WI38 (cell line): ENCODE results near the gene CREB3L4.

Source experiments
- H3K4me3 ChIP-seq: 2 replicates; pipeline ENCODE4 v1.5.1; 2011; ENCODE audit warnings: low read depth, mild to moderate bottlenecking, control low read depth, low read length
- CTCF ChIP-seq: IDR thresholded peaks from 2 replicates; pipeline ENCODE4 v1.5.1; 2012; ENCODE audit warnings: low read depth, mild to moderate bottlenecking, control low read depth, low read length

CREB3L4 gene

GRCh38 chr1:153968972-153969371 lies 1.3 kb downstream of the CREB3L4 start:
- TF ChIP-seq CTCF = no peak
- no peak overlapping the region for H3K4me3 ChIP-seq

GRCh38 chr1:153970346-153970745 lies 2.6 kb downstream of the CREB3L4 start:
- TF ChIP-seq CTCF = no peak
- H3K4me3 ChIP-seq = no peak overlapping the region

GRCh38 chr1:153973071-153973470 lies 5.4 kb downstream of the CREB3L4 start:
- H3K4me3 ChIP-seq = no peak overlapping the region
- TF ChIP-seq CTCF = no peak

GRCh38 chr1:153973525-153973924 lies 5.8 kb downstream of the CREB3L4 start:
- no peak for TF ChIP-seq CTCF
- no peak overlapping the region for H3K4me3 ChIP-seq

GRCh38 chr1:153976819-153977249 lies 9.1 kb downstream of the CREB3L4 start:
- TF ChIP-seq CTCF = no peak

GRCh38 chr1:153977250-153978240 lies 9.8 kb downstream of the CREB3L4 start, which contains the start of gene JTB:
Gene JTB, minus strand, starts transcription at chr1:153977674. Its CDS starts 422 bp downstream, at chr1:153977252.
- TF ChIP-seq CTCF = no peak
- H3K4me3 ChIP-seq = peak within 1 kb of the TSS; percentile 97

More at GRCh38 chr1:153976819-153977249, 9.1 kb downstream of the CREB3L4 start:
- peak overlapping the region; percentile 97 for H3K4me3 ChIP-seq
